Measurements from ENCODE around the gene RBSN.

Gene RBSN

GRCh38 chr3:15056676-15057404 lies 42.1 kb downstream of the RBSN start:
- DNase-seq = no peak

- no peak for DNase-seq
Observed at GRCh38 chr3:15055019-15055557, 43.9 kb downstream of the RBSN start.

GRCh38 chr3:15053541-15053940 lies 45.4 kb downstream of the RBSN start:
- DNase-seq = no peak

- DNase-seq = no peak
Observed at GRCh38 chr3:15052335-15053242, 46.4 kb downstream of the RBSN start.

GRCh38 chr3:15051531-15051930 lies 47.4 kb downstream of the RBSN start:
- peak; percentile 39 to 54 for DNase-seq

GRCh38 chr3:15050405-15051092 lies 48.4 kb downstream of the RBSN start:
- no peak for DNase-seq

- no peak for DNase-seq
Observed at GRCh38 chr3:15049584-15049983, 49.4 kb downstream of the RBSN start.

- DNase-seq = no peak
Observed at GRCh38 chr3:15045667-15046066, 53.3 kb downstream of the RBSN start.

- no peak for DNase-seq
Observed at GRCh38 chr3:15044326-15044725, 54.6 kb downstream of the RBSN start.

- no peak for DNase-seq
Observed at GRCh38 chr3:15043408-15044171, 55.4 kb downstream of the RBSN start.

GRCh38 chr3:15042936-15043335 lies 56.0 kb downstream of the RBSN start:
- no peak for DNase-seq

- DNase-seq = no peak
Observed at GRCh38 chr3:15041950-15042349, 57.0 kb downstream of the RBSN start.

- DNase-seq = no peak
Observed at GRCh38 chr3:15040844-15041243, 58.1 kb downstream of the RBSN start.

GRCh38 chr3:15038306-15038705 lies 60.6 kb downstream of the RBSN start:
- no peak for DNase-seq

- no peak for DNase-seq
Observed at GRCh38 chr3:15033103-15033502, 65.8 kb downstream of the RBSN start.

GRCh38 chr3:15032650-15033049 lies 66.3 kb downstream of the RBSN start:
- DNase-seq = no peak

GRCh38 chr3:15029625-15030024 lies 69.3 kb downstream of the RBSN start:
- DNase-seq = no peak

- no peak for DNase-seq
Observed at GRCh38 chr3:15023719-15024118, 75.2 kb downstream of the RBSN start.

- no peak for DNase-seq
Observed at GRCh38 chr3:15023249-15023648, 75.7 kb downstream of the RBSN start.

Measured in SHP77 (cell line).